ENCODE results near the gene RPL26. TPM values are rescaled to one million over a fixed set of nuclear protein-coding genes. Genes with fewer than 3 reads are reported as not detected.
A peak's percentile ranks its signal among the peaks of the same experiment; 100 is the strongest.

Gene RPL26
- total RNA-seq, 2 donors from 2014 or later: 1,739 to 2,129 TPM

- Mint-ChIP-seq H3K4me3 (no peak overlapping the region), H3K36me3 (ENCODE audit: low read depth) (no peaks in the 10 kb centered on the region), H3K27me3 (ENCODE audit: insufficient read depth) (peaks cover 5% of the 10 kb centered on the region), H3K4me1 (peaks cover 6% of the 10 kb centered on the region), H3K9me3 (no peaks in the 10 kb centered on the region), H3K27ac (no peak overlapping the region)
- no peaks in the 10 kb centered on the region for H3K9me3 ChIP-seq (ENCODE audit: control insufficient read depth, low read length)
- no peaks in the 10 kb centered on the region for H3K4me1 ChIP-seq (ENCODE audit: control insufficient read depth, insufficient read depth, low read length)
- 67 to 82% methylated on average over 1 of the region's 1 CpG for WGBS, 2 experiments (ENCODE audit: insufficient coverage in 1 of 2, insufficient read length in 1 of 2)
- H3K4me3 ChIP-seq (ENCODE audit: low read length): no peak overlapping the region
- TF ChIP-seq CTCF (conservative IDR thresholded peaks at IDR 0.05): no peak
- no peak overlapping the region for H3K9ac ChIP-seq (ENCODE audit: extremely low read depth, low read length, poor library complexity, severe bottlenecking)
- no peaks in the 10 kb centered on the region for H3K36me3 ChIP-seq (ENCODE audit: control insufficient read depth, insufficient read depth, low read length)
- H3K27me3 ChIP-seq (ENCODE audit: control insufficient read depth, insufficient read depth, low read length, poor library complexity, severe bottlenecking): peaks cover 4% of the 10 kb centered on the region
- no peak for DNase-seq
- H3K27ac ChIP-seq (ENCODE audit: low read depth, low read length): no peak overlapping the region
These were observed 27.9 kb upstream of the RPL26 start for GRCh38 chr17:8410883-8411238.

- H3K36me3 Mint-ChIP-seq (ENCODE audit: low read depth): no peaks in the 10 kb centered on the region
- no peak overlapping the region for H3K4me3 Mint-ChIP-seq
- H3K27me3 ChIP-seq (ENCODE audit: control insufficient read depth, insufficient read depth, low read length, poor library complexity, severe bottlenecking): no peaks in the 10 kb centered on the region
- H3K9ac ChIP-seq (ENCODE audit: extremely low read depth, low read length, poor library complexity, severe bottlenecking): no peak overlapping the region
- H3K36me3 ChIP-seq (ENCODE audit: control insufficient read depth, insufficient read depth, low read length): no peaks in the 10 kb centered on the region
- peaks cover 5% of the 10 kb centered on the region for H3K27me3 Mint-ChIP-seq (ENCODE audit: insufficient read depth)
- H3K9me3 ChIP-seq (ENCODE audit: control insufficient read depth, low read length): no peaks in the 10 kb centered on the region
- H3K4me1 ChIP-seq (ENCODE audit: control insufficient read depth, insufficient read depth, low read length): no peaks in the 10 kb centered on the region
- H3K4me3 ChIP-seq (ENCODE audit: low read length): no peak overlapping the region
- peaks cover 6% of the 10 kb centered on the region for H3K4me1 Mint-ChIP-seq
- WGBS, 2 experiments (ENCODE audit: insufficient coverage in 1 of 2, insufficient read length in 1 of 2): 36 to 40% methylated on average over 19 of the region's 19 CpGs
- H3K9me3 Mint-ChIP-seq: no peaks in the 10 kb centered on the region
- peak; percentile 92 for TF ChIP-seq CTCF (conservative IDR thresholded peaks at IDR 0.05)
- no peak overlapping the region for H3K27ac ChIP-seq (ENCODE audit: low read depth, low read length)
- H3K27ac Mint-ChIP-seq: no peak overlapping the region
- DNase-seq: peak; percentile 99
These were observed 27.2 kb upstream of the RPL26 start for GRCh38 chr17:8409966-8410882.

- Histone ChIP-seq H3K4me1 (ENCODE audit: control insufficient read depth, insufficient read depth, low read length) (no peaks in the 10 kb centered on the region), H3K4me3 (ENCODE audit: low read length) (no peak overlapping the region), H3K27me3 (ENCODE audit: control insufficient read depth, insufficient read depth, low read length, poor library complexity, severe bottlenecking) (no peaks in the 10 kb centered on the region), H3K9ac (ENCODE audit: extremely low read depth, low read length, poor library complexity, severe bottlenecking) (no peak overlapping the region), H3K36me3 (ENCODE audit: control insufficient read depth, insufficient read depth, low read length) (no peaks in the 10 kb centered on the region), H3K27ac (ENCODE audit: low read depth, low read length) (no peak overlapping the region), H3K9me3 (ENCODE audit: control insufficient read depth, low read length) (no peaks in the 10 kb centered on the region)
- no peak overlapping the region for H3K4me3 Mint-ChIP-seq
- no peaks in the 10 kb centered on the region for H3K36me3 Mint-ChIP-seq (ENCODE audit: low read depth)
- H3K9me3 Mint-ChIP-seq: no peaks in the 10 kb centered on the region
- no peak for TF ChIP-seq CTCF (conservative IDR thresholded peaks at IDR 0.05)
- DNase-seq: peak; percentile 81
- peaks cover 6% of the 10 kb centered on the region for H3K4me1 Mint-ChIP-seq
- peak overlapping the region; percentile 61 for H3K27ac Mint-ChIP-seq
- WGBS, 2 experiments (ENCODE audit: insufficient coverage in 1 of 2, insufficient read length in 1 of 2): 85 to 86% methylated on average over 14 of the region's 14 CpGs
- H3K27me3 Mint-ChIP-seq (ENCODE audit: insufficient read depth): peaks cover 5% of the 10 kb centered on the region
These were observed 25.4 kb upstream of the RPL26 start for GRCh38 chr17:8408371-8408770.

All from endodermal cell (in vitro differentiated cells).